LNCAP (cell line): Measurements from ENCODE around the gene SDK2.

Experiments used
- CTCF ChIP-seq: fragments of 450-650 bp; IDR thresholded peaks from 2 replicates; pipeline ENCODE4 v1.5.1; 2017; ENCODE audit warnings: mild to moderate bottlenecking

The SDK2 gene

GRCh38 chr17:73365906-73366623 lies 278.2 kb downstream of the SDK2 start:
- no peak for TF ChIP-seq CTCF

GRCh38 chr17:73365301-73365874 lies 278.9 kb downstream of the SDK2 start:
- no peak for TF ChIP-seq CTCF

GRCh38 chr17:73364155-73364522 lies 280.1 kb downstream of the SDK2 start:
- no peak for TF ChIP-seq CTCF

GRCh38 chr17:73363442-73364154 lies 280.6 kb downstream of the SDK2 start:
- no peak for TF ChIP-seq CTCF

GRCh38 chr17:73362697-73363096 lies 281.5 kb downstream of the SDK2 start:
- TF ChIP-seq CTCF: no peak

GRCh38 chr17:73360961-73361761 lies 283.1 kb downstream of the SDK2 start:
- TF ChIP-seq CTCF: no peak

- peak; percentile 55 for TF ChIP-seq CTCF
Observed at GRCh38 chr17:73359987-73360410, 284.2 kb downstream of the SDK2 start.
